Choroid plexus epithelial cell (primary cell): ENCODE data around the gene INVS.
"Not testable (repeated sequence)": the region's sequence is repeated elsewhere in the genome, so short reads cannot be mapped to it uniquely, and the experiment has no call there.

Experiments
- DNase-seq: peaks from one replicate; pipeline ENCODE4 v3.0.0-alpha.2; 2010; ENCODE audit warnings: low read depth
- H3K4me3 ChIP-seq: 2 replicates; pipeline ENCODE4 v1.5.1; 2011; ENCODE audit warnings: low read depth, mild to moderate bottlenecking, control low read depth, low read length, moderate library complexity
- CTCF ChIP-seq: conservative IDR thresholded peaks from 2 replicates; pipeline ENCODE4 v1.5.1; 2011; ENCODE audit warnings: low read depth, mild to moderate bottlenecking, control low read depth, inconsistent platforms, low read length, moderate library complexity

INVS gene

DNA sequence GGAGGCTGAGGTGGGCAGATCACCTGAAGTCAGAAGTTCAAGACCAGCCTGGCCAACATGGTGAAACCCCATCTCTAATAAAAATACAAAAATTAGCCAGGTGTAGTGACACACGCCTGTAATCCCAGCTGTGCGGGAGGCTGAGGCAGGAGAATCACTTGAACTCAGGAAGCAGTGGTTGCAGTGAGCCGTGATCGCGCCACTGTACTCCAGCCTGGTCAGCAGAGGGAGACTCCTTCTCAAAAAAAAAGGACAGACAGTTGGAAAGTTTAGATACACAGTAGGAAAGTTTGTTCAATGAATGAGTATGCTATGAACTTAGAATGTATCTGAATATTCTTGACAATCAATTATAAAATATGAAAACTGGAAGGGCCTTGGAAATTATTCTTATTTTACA, 37.8 kb downstream of the INVS start:
- peak; percentile 53 for TF ChIP-seq CTCF
- peak; percentile 39 for DNase-seq

GRCh38 chr9:100140303-100140702, 41.3 kb downstream of the INVS start:
- H3K4me3 ChIP-seq, DNase-seq: not testable (repeated sequence)

More for the DNA sequence above, 37.8 kb downstream of the INVS start:
- H3K4me3 ChIP-seq: not testable (repeated sequence)

DNA sequence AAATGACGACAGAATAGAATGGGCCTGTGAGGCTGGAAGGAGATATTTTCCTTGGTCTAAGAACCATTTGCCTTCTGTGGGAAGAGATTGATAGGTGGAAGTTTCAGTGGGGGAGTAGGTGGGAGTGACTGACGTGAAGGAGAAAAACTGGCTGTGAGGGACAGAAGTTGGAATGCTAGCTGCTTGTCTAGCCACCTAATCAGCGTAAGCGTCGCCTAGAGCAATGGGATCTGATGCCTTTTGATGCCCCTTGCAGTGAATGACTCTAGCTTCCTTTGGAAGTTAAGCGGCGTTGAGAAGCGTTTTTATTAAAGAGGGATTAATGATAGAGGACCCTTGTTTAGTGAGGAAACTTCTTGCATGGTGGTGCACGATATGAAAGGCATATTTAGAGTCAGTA, 42.8 kb downstream of the INVS start:
- DNase-seq, H3K4me3 ChIP-seq: not testable (repeated sequence)

DNA sequence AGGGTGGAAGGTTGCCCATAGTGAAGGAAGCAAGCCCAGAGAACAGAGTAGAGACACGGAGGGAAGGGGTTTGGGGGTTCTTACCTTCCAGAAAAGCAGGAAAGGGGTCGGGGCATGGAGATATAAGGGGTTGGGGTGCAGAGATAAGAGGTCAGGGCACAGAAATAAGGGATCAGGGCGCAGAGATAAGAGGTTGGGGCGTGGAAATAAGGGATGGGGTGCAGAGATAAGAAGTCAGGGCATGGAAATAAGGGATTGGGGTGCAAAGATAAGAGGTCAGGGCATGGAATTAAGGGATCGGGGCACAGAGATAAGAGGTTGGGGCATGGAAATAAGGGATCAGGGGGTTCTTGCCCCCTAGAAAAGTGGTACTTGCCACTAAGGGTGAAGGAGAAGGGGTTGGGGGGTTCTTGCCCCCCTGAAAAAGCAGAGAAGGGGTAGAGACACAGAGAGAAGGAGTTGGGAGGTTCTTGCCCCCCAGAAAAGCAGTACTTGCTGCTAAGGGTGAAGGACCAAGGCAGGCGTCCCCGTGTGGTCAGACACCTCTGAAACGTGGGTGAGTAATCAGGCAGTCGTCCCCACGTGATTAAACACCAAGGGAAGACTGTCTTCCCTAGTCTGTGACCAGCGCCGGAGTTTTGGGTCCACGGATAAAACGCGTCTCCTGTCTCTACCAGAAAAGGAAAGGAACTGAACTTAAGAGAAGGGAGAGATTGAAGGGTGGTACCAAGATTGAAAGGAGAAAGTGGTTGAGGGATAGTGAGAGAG, 46.3 kb downstream of the INVS start:
- DNase-seq, H3K4me3 ChIP-seq: not testable (repeated sequence)

GRCh38 chr9:100145976-100146375, 46.9 kb downstream of the INVS start:
- not testable (repeated sequence) for DNase-seq, H3K4me3 ChIP-seq

- DNase-seq: peak; percentile 82
- no peak for TF ChIP-seq CTCF
Observed at GRCh38 chr9:100150214-100150613, 51.2 kb downstream of the INVS start.

GRCh38 chr9:100160021-100160420, 61.0 kb downstream of the INVS start:
- H3K4me3 ChIP-seq: no peak overlapping the region
- no peak for TF ChIP-seq CTCF
- peak; percentile 84 for DNase-seq

More at GRCh38 chr9:100150214-100150613, 51.2 kb downstream of the INVS start:
- no peak overlapping the region for H3K4me3 ChIP-seq

- TF ChIP-seq CTCF: no peak
- no peak overlapping the region for H3K4me3 ChIP-seq
- peak; percentile 26 for DNase-seq
Observed at GRCh38 chr9:100167176-100167575, 68.1 kb downstream of the INVS start.

DNA sequence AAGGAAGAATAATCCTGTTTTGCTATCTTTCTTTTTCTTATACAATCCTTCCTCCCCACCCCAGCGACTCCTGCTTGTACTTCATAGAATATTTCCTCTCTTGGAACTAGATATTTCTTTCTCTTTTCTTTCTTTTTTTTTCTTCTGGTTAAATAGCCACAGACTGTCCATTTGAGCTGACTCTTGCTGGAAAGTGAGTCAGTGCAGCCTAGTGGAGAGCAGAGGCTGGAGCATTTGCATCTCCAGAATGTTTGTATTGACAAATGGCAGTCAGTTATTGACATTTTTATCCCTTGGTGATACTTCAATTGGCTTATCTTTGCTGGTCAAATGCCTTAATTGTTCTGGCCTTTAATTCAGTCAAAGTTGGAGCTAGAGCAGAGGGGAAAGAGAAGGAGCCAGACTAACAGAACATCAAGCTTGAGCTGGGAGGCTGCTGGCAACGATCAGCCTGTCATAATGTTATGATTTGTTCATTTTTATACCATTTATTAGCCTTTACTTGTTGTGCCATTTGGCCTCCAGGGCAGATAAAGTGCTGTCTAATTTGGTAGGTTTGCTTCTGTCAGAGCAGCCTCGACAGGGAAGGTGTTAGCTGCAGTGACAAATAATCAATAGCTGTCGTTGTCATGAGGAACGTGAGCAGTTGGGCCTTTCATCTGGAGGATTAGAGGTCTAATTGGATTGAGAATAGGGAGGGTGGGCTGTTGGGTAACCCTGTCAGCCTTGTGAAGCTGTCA, 69.0 kb downstream of the INVS start:
- TF ChIP-seq CTCF: peak; percentile 61
- no peak overlapping the region for H3K4me3 ChIP-seq
- DNase-seq: peak; percentile 58
